NT2/D1 (cell line): ENCODE results near the gene RASGRF2.

ENCODE experiments used
- DNase-seq: peaks from one replicate; pipeline ENCODE4 v3.0.0-alpha.2; 2011; ENCODE audit warnings: low read depth, low spot score
- H3K27me3 ChIP-seq: 2 replicates; pipeline ENCODE4 v1.6.0; 2011; ENCODE audit warnings: mild to moderate bottlenecking; ENCODE audit not compliant: insufficient read length, insufficient read depth
- H3K36me3 ChIP-seq: 2 replicates; pipeline ENCODE4 v1.6.1; 2011; ENCODE audit warnings: mild to moderate bottlenecking, low read length, mixed read lengths; ENCODE audit not compliant: insufficient read depth, insufficient read length
- H3K4me1 ChIP-seq: 2 replicates; pipeline ENCODE4 v1.5.1; 2011; ENCODE audit not compliant: insufficient read depth, insufficient read length
- H3K4me3 ChIP-seq: 2 replicates; pipeline ENCODE4 v1.5.1; 2011; ENCODE audit warnings: low read depth; ENCODE audit not compliant: insufficient read length
- H3K9ac ChIP-seq: 2 replicates; pipeline ENCODE4 v1.6.0; 2011; ENCODE audit warnings: low read depth; ENCODE audit not compliant: insufficient read length
- H3K9me3 ChIP-seq: 2 replicates; pipeline ENCODE4 v1.5.1; 2011; ENCODE audit warnings: mild to moderate bottlenecking, low read length; ENCODE audit not compliant: insufficient read depth
- SUZ12 ChIP-seq: IDR thresholded peaks from 2 replicates; pipeline ENCODE4 v1.6.1; 2011; ENCODE audit not compliant: insufficient read length, insufficient read depth; ENCODE audit errors: extremely low read depth
- YY1 ChIP-seq: IDR thresholded peaks from 2 replicates; pipeline ENCODE4 v1.6.1; 2011; ENCODE audit not compliant: insufficient read length, insufficient read depth
- ZNF274 ChIP-seq: IDR thresholded peaks from 2 replicates; pipeline ENCODE4 v1.6.1; 2011; ENCODE audit warnings: mild to moderate bottlenecking, low read depth, low read length

RASGRF2 gene

DNA sequence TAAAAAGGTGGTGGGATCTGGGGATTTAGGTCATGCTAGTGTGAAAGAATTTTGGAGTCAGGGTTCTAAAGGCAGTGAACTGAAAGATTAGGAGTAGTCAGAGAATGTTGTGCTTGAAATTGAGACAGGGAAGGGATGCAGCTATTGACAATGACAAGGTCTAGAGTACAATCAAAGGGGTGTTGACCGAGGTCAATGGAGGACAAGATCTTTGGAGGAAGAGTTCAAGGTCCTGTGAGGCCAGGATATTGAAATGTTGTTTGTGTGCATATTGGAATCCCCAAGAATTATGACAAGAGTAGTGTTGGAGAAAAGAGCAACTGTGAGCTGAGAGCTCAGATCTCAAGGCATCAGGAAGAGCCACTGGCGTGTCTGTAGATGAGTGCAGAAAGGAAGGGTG is 116.9 kb downstream of the RASGRF2 start:
- no peaks in the 10 kb centered on the region for H3K4me1 ChIP-seq

DNA sequence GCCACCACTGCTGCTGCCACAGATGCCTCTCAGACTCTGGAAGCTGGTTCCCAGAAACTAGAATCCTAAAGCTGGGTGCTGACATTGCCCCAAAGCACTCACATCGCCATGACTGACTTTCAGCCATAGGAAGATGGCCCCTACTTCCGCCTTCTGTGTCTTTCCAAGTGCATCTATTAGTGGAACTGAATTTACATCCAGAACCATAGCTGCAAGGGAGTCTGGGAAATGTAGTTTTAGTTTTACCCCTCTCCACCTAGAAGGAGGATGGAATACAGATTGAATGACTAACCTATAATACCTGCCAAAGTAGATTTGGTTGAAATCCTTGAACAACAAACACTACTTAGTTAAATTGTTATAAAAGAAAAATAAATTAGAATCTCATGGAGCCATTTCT is 118.8 kb downstream of the RASGRF2 start:
- no peaks in the 10 kb centered on the region for H3K4me1 ChIP-seq
- peaks cover 12% of the 10 kb centered on the region; the same call in 1 of the 2 replicates for H3K9me3 ChIP-seq
- no peak for DNase-seq
- H3K36me3 ChIP-seq = peaks cover 9% of the 10 kb centered on the region
- no peak for TF ChIP-seq SUZ12
- TF ChIP-seq ZNF274 = no peak
- no peak for TF ChIP-seq YY1
- no peak overlapping the region for H3K4me3 ChIP-seq
- no peak overlapping the region for H3K9ac ChIP-seq
- no peaks in the 10 kb centered on the region for H3K27me3 ChIP-seq

More for the DNA sequence above, 116.9 kb downstream of the RASGRF2 start:
- no peak overlapping the region for H3K9ac ChIP-seq
- H3K27me3 ChIP-seq = no peaks in the 10 kb centered on the region
- H3K4me3 ChIP-seq = no peak overlapping the region
- TF ChIP-seq SUZ12 (no peak), YY1 (no peak), ZNF274 (no peak)
- H3K36me3 ChIP-seq = peaks cover 14% of the 10 kb centered on the region
- DNase-seq = no peak
- H3K9me3 ChIP-seq = peaks cover 12% of the 10 kb centered on the region; the same call in 1 of the 2 replicates

DNA sequence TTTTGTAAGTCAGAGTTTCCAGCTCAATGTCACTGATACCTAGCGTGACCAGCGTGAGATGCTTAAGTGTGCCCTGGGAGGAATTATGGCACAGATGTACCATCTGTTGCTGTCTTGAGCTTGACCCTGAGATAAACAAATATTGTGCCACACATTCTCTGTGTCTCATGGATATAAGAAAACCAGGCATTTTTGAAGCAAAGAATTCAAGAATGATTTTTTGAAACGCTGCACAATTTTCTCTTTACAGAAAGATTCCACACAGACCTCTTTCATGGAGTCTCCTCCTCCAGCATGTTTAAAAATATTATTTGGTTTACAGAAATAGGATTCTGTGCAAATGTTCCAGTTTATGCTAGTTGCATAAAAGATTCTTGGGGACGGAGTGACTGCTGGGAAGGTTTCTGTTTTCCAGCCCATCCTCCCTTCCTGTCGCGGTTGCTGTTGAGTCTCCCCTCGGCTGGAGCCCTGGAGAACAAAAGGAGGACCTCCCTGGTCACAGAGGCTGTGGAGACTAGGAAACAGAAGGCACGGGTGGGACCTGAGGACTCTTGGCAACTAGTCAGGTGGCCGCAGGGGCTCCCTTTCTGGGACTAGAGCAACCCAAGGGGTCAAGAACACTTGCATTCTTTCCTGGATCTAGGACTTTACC is 120.8 kb downstream of the RASGRF2 start:
- DNase-seq = no peak
- TF ChIP-seq YY1 = no peak
- TF ChIP-seq SUZ12 = no peak
- no peak for TF ChIP-seq ZNF274
- H3K4me3 ChIP-seq = no peak overlapping the region

DNA sequence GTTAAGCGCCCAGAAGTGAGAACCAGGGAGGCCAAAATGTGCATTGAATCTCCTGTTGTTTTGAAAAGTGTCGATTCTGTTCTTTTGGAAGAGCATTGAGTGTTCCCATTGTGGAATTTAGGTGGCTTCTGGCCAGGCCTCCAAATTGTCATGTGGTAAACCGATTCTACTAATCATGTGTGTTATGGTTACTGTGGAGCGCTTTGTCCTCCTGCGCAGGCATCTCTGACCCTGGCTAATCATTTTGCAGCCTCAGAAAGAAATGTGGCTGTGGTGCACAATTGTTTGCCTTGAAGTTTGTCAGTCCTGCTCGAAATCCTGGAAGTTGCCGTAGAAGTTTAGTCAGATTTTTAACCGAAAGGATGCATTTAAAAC is 121.3 kb downstream of the RASGRF2 start:
- no peak overlapping the region for H3K9ac ChIP-seq
- H3K9me3 ChIP-seq = peaks cover 12% of the 10 kb centered on the region; the same call in 1 of the 2 replicates
- no peaks in the 10 kb centered on the region for H3K27me3 ChIP-seq
- no peak for DNase-seq
- TF ChIP-seq SUZ12 (no peak), ZNF274 (no peak), YY1 (no peak)
- H3K4me3 ChIP-seq = no peak overlapping the region
- peaks cover 10% of the 10 kb centered on the region for H3K36me3 ChIP-seq
- no peaks in the 10 kb centered on the region for H3K4me1 ChIP-seq

More for the DNA sequence above, 120.8 kb downstream of the RASGRF2 start:
- Histone ChIP-seq H3K27me3 (no peaks in the 10 kb centered on the region), H3K4me1 (no peaks in the 10 kb centered on the region), H3K36me3 (peaks cover 9% of the 10 kb centered on the region), H3K9ac (no peak overlapping the region), H3K9me3 (peaks cover 12% of the 10 kb centered on the region; the same call in 1 of the 2 replicates)

DNA sequence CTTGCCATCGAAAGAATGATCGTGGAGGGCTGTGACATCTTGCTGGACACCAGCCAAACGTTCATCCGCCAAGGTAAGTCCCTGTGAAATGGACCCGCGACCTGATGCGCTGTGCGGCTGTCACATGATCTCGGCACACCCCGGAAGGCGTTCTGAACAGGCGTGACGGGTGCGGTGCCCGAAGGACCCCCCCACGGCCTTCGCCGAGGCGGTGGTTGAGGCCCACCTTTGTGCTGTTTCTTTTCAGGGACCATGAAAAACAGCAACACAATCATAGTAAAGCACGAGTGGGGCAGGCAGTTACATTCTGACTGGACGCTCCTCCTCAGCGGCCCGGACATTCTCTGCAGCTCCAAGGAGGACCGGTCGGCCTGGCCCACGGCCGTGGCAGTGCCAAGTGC is 126.7 kb downstream of the RASGRF2 start:
- no peak overlapping the region for H3K4me3 ChIP-seq
- peaks cover 11% of the 10 kb centered on the region for H3K36me3 ChIP-seq
- DNase-seq = no peak
- no peak for TF ChIP-seq SUZ12
- no peak for TF ChIP-seq ZNF274
- no peaks in the 10 kb centered on the region for H3K9me3 ChIP-seq
- no peaks in the 10 kb centered on the region for H3K27me3 ChIP-seq
- no peak overlapping the region for H3K9ac ChIP-seq
- H3K4me1 ChIP-seq = peaks cover 2% of the 10 kb centered on the region

DNA sequence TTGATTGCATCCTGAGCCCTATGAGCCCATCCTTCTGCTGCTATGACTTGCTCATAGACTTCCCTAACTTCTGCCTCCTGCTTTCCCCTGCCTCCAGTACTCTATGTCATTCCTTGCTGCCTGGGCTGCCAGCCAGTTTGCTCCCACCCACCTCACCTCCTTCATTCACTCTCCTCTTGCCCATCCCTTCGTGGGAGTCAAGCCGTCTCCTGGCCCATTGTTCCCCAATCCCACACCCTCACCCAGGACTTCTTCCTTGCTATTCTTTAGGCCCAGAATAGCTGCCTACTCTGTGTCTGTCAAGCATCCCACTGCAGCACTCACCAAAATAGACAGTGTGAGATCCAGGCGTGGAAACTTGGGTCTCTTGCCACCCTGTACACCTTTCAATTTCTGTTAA is 131.0 kb downstream of the RASGRF2 start:
- Histone ChIP-seq H3K4me1 (peaks cover 2% of the 10 kb centered on the region), H3K9ac (no peak overlapping the region), H3K36me3 (peaks cover 13% of the 10 kb centered on the region), H3K9me3 (no peaks in the 10 kb centered on the region), H3K27me3 (no peaks in the 10 kb centered on the region), H3K4me3 (no peak overlapping the region)
- DNase-seq = no peak
- TF ChIP-seq SUZ12 (no peak), ZNF274 (no peak), YY1 (no peak)

DNA sequence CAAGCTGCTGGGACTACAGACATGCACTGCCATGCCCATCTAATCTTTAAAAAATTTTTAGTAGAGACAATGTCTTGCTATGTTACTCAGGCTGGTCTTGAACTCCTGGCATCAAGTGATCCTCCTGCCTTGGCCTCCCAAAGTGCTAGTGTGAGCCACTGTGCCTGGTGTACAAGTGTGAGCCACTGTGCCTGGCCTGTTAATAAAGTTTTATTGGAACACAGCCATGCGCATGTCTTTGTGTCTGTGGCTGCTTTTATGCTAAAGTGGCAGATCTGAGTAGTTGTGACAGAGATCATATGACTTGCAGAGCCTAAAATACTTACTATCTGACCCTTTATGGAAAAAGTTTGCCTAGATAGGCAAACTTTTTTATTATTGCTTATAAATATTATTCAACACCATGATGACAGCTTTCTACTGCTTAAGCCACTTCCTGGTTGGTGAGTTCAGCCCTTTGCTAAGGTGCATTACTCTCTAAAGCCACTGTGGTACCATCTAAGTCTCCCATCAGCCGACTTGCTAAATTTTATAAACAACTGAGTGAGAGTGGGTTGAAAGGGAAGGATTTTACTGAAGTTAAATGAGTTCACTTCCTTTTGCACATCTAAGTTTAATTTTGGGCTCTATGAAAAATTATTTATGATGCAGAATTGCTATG is 133.5 kb downstream of the RASGRF2 start:
- no peaks in the 10 kb centered on the region for H3K9me3 ChIP-seq
- peaks cover 2% of the 10 kb centered on the region for H3K36me3 ChIP-seq
- no peak for DNase-seq
- TF ChIP-seq SUZ12 = no peak
- TF ChIP-seq YY1 = no peak
- TF ChIP-seq ZNF274 = no peak
- H3K4me3 ChIP-seq = no peak overlapping the region
- no peak overlapping the region for H3K9ac ChIP-seq
- H3K27me3 ChIP-seq = no peaks in the 10 kb centered on the region
- H3K4me1 ChIP-seq = peaks cover 2% of the 10 kb centered on the region
